Measurements from ENCODE around the gene FCHSD2. TPM values are rescaled to one million over a fixed set of nuclear protein-coding genes. Genes with fewer than 3 reads are reported as not detected.
"Not testable (repeated sequence)": the region's sequence is repeated elsewhere in the genome, so short reads cannot be mapped to it uniquely, and the experiment has no call there.

Gene FCHSD2
- total RNA-seq, 4 donors from 2014 or later = 17.0 to 40.0 (median 27.0) TPM

- peak; percentile 53 for ATAC-seq
- Histone ChIP-seq H3K4me1 (peaks cover 0 to 14% (median 0%) of the 10 kb centered on the region in 3 donors), H3K27ac (no peak overlapping the region), H3K36me3 (peaks cover 0 to 8% of the 10 kb centered on the region in 2 donors), H3K4me3 (no peak overlapping the region), H3K27me3 (no peaks in the 10 kb centered on the region), H3K9me3 (no peaks in the 10 kb centered on the region)
- TF ChIP-seq CTCF (IDR thresholded peaks at IDR 0.05) = peak in 3 of 4 experiments; percentile 49 to 71 (median 55)
- no peak for TF ChIP-seq POLR2A (IDR thresholded peaks at IDR 0.05)
- WGBS, 2 donors (ENCODE audit: low coverage in 1 of 2) = no CpG with 5 or more reads among the region's 1 CpG
Measured at GRCh38 chr11:72924568-72925190, 217.4 kb downstream of the FCHSD2 start.

- Histone ChIP-seq H3K27ac (no peak overlapping the region), H3K27me3 (no peaks in the 10 kb centered on the region), H3K4me1 (peaks cover 0 to 14% (median 0%) of the 10 kb centered on the region in 3 donors), H3K9me3 (no peaks in the 10 kb centered on the region), H3K36me3 (peaks cover 0 to 13% of the 10 kb centered on the region in 2 donors), H3K4me3 (no peak overlapping the region)
- WGBS, 2 donors (ENCODE audit: low coverage in 1 of 2) = 82 to 94% methylated on average over 5 of the region's 5 CpGs
- ATAC-seq = no peak
- TF ChIP-seq CTCF (IDR thresholded peaks at IDR 0.05) (no peak), POLR2AphosphoS5 (IDR thresholded peaks at IDR 0.05) (no peak), EP300 (IDR thresholded peaks at IDR 0.05) (no peak), POLR2A (IDR thresholded peaks at IDR 0.05) (no peak)
Measured at GRCh38 chr11:72921028-72921716, 220.9 kb downstream of the FCHSD2 start.

GRCh38 chr11:72920001-72920400 is 222.1 kb downstream of the FCHSD2 start:
- ATAC-seq = no peak
- no peak overlapping the region for H3K27ac ChIP-seq
- TF ChIP-seq CTCF (IDR thresholded peaks at IDR 0.05) (no peak), POLR2AphosphoS5 (IDR thresholded peaks at IDR 0.05) (no peak), POLR2A (IDR thresholded peaks at IDR 0.05) (no peak), EP300 (IDR thresholded peaks at IDR 0.05) (no peak)
- peaks cover 0 to 10% (median 0%) of the 10 kb centered on the region in 3 donors for H3K4me1 ChIP-seq
- no peak overlapping the region for H3K4me3 ChIP-seq
- H3K27me3 ChIP-seq = no peaks in the 10 kb centered on the region
- H3K9me3 ChIP-seq = no peaks in the 10 kb centered on the region
- H3K36me3 ChIP-seq = peaks cover 0 to 13% of the 10 kb centered on the region in 2 donors

- no peak overlapping the region for H3K4me3 ChIP-seq
- H3K4me1 ChIP-seq = peaks cover 0 to 4% (median 0%) of the 10 kb centered on the region in 3 donors
- no peak for TF ChIP-seq POLR2AphosphoS5 (IDR thresholded peaks at IDR 0.05)
- TF ChIP-seq POLR2A (IDR thresholded peaks at IDR 0.05) = no peak
- TF ChIP-seq CTCF (IDR thresholded peaks at IDR 0.05) = no peak
- TF ChIP-seq EP300 (IDR thresholded peaks at IDR 0.05) = no peak
- no peaks in the 10 kb centered on the region for H3K27me3 ChIP-seq
- H3K36me3 ChIP-seq = peaks cover 0 to 13% of the 10 kb centered on the region in 2 donors
- ATAC-seq = no peak
- H3K27ac ChIP-seq = no peak overlapping the region
- H3K9me3 ChIP-seq = no peaks in the 10 kb centered on the region
Measured at GRCh38 chr11:72918851-72919250, 223.3 kb downstream of the FCHSD2 start.

- no peak overlapping the region for H3K27ac ChIP-seq
- no peaks in the 10 kb centered on the region for H3K4me1 ChIP-seq
- H3K36me3 ChIP-seq = peaks cover 0 to 10% of the 10 kb centered on the region in 2 donors
- TF ChIP-seq POLR2A (IDR thresholded peaks at IDR 0.05) (no peak), EP300 (IDR thresholded peaks at IDR 0.05) (no peak), CTCF (IDR thresholded peaks at IDR 0.05) (no peak), POLR2AphosphoS5 (IDR thresholded peaks at IDR 0.05) (no peak)
- ATAC-seq = no peak
- H3K27me3 ChIP-seq = no peaks in the 10 kb centered on the region
- WGBS, 2 donors (ENCODE audit: low coverage in 1 of 2) = 100% methylated on average over 1 of the region's 1 CpG; no CpG with 5 or more reads in 1 of the 2 donors
- H3K4me3 ChIP-seq = no peak overlapping the region
- no peaks in the 10 kb centered on the region for H3K9me3 ChIP-seq
Measured at GRCh38 chr11:72912253-72912652, 229.9 kb downstream of the FCHSD2 start.

- not testable (repeated sequence) for H3K27me3 ChIP-seq, H3K9me3 ChIP-seq, H3K4me3 ChIP-seq, H3K27ac ChIP-seq, ATAC-seq, H3K4me1 ChIP-seq
- WGBS, 2 donors (ENCODE audit: low coverage in 1 of 2) = 71% methylated on average over 4 of the region's 42 CpGs; no CpG with 5 or more reads in 1 of the 2 donors
- H3K36me3 ChIP-seq = peaks cover 0 to 10% of the 10 kb centered on the region in 2 donors
Measured at GRCh38 chr11:72909558-72910388, 232.3 kb downstream of the FCHSD2 start.

Data from gastroesophageal sphincter (tissue), 4 donors.